ENCODE measurements around the gene CARMIL1.

- TF ChIP-seq CTCF (IDR thresholded peaks at IDR 0.05), result no peak
- TF ChIP-seq POLR2A (IDR thresholded peaks at IDR 0.05), result no peak
Measured at GRCh38 chr6:25341923-25342619, 62.9 kb downstream of the CARMIL1 start.
